ENCODE measurements around the gene CCDC201. TPM values are rescaled to one million over a fixed set of nuclear protein-coding genes. Genes with fewer than 3 reads are reported as not detected.

Gene CCDC201
- total RNA-seq, 1 experiment from 2014 or later = not detected

DNA sequence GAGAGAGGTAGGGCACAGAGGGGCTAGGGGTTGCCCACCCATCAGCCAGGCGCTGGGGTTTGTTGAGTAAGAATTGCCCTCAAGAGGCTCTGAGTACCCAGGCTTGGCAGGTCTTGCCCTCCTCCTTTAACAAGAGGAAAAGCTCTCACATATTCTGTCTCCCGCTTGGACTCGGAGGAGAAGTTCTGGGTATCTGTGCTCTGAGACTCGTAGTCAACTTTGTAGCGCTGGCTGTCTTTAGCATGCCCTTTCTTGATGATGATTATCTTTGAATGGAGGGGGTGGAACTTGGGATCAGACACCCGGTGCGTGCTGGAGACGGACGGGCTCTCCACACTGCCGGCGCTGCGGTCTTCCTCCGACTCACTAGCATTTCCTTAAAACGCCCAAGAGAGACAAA, 44.2 kb upstream of the CCDC201 start:
- no peaks in the 10 kb centered on the region for H3K9me3 ChIP-seq (ENCODE audit: low read length)
- H3K27me3 ChIP-seq (ENCODE audit: low read length) = no peaks in the 10 kb centered on the region
- no peaks in the 10 kb centered on the region for H3K36me3 ChIP-seq (ENCODE audit: insufficient read depth, low read length)
- H3K79me2 ChIP-seq (ENCODE audit: low read length) = no peaks in the 10 kb centered on the region
- no peak overlapping the region for H2AFZ ChIP-seq (ENCODE audit: low read length)
- no peak overlapping the region for H3K4me2 ChIP-seq (ENCODE audit: low read depth, low read length, poor library complexity, severe bottlenecking)
- H3K9ac ChIP-seq (ENCODE audit: low read length) = no peak overlapping the region
- DNase-seq = no peak
- H3K9me2 ChIP-seq (replicated peaks; ENCODE audit: insufficient read depth, low read length) = no peaks in the 10 kb centered on the region
- H3K4me3 ChIP-seq (ENCODE audit: low read length) = no peak overlapping the region
- no peak overlapping the region for H3K27ac ChIP-seq (ENCODE audit: low read length)
- no peaks in the 10 kb centered on the region for H3K4me1 ChIP-seq (ENCODE audit: low read length)
- H4K20me1 ChIP-seq (ENCODE audit: insufficient read depth, low read depth, low read length) = no peaks in the 10 kb centered on the region

DNA sequence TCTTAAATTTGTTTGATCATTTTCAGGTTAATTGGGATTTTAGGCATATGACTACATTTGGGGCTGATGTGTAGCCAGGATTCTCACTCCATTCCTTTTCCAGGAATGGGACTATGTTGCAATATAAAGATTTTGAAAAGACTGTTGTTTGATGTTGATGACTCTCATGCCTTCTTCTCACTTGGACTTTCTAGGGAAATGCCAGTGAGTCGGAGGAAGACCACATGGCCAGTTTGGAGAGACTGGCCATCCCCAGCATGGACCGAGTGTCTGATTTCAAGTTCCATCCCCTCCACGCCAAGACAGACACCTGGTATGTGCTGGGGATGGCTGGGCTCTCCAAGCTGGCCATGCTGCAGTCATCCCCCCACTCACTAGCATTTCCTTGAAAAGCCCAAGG, 42.7 kb upstream of the CCDC201 start:
- H3K9me3 ChIP-seq (ENCODE audit: low read length) = no peaks in the 10 kb centered on the region
- H4K20me1 ChIP-seq (ENCODE audit: insufficient read depth, low read depth, low read length) = no peaks in the 10 kb centered on the region
- H2AFZ ChIP-seq (ENCODE audit: low read length) = no peak overlapping the region
- H3K4me3 ChIP-seq (ENCODE audit: low read length) = no peak overlapping the region
- H3K27me3 ChIP-seq (ENCODE audit: low read length) = no peaks in the 10 kb centered on the region
- no peak overlapping the region for H3K4me2 ChIP-seq (ENCODE audit: low read depth, low read length, poor library complexity, severe bottlenecking)
- no peak overlapping the region for H3K9ac ChIP-seq (ENCODE audit: low read length)
- no peaks in the 10 kb centered on the region for H3K4me1 ChIP-seq (ENCODE audit: low read length)
- no peaks in the 10 kb centered on the region for H3K9me2 ChIP-seq (replicated peaks; ENCODE audit: insufficient read depth, low read length)
- no peaks in the 10 kb centered on the region for H3K36me3 ChIP-seq (ENCODE audit: insufficient read depth, low read length)
- no peak for DNase-seq
- H3K79me2 ChIP-seq (ENCODE audit: low read length) = no peaks in the 10 kb centered on the region
- no peak overlapping the region for H3K27ac ChIP-seq (ENCODE audit: low read length)

DNA sequence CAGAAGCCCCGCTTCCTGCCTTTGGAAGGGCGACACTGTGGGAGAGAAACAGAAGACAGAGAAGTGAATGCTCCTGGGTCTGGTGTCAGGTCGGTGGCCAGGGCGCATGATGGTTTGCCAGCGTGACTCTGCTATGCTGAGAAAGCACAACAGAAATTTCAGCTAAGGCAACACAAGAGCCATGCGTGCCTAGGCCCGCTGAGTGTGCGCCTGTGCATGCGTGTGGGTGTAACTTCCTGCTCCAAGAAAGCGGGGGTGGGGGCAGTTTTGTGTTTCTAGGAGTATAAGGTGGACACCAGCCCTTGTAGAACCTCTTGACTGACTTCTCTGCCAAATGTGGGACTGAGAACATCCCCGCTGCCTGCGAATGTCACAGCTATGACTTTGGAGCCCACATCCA, 42.0 kb upstream of the CCDC201 start:
- Histone ChIP-seq H3K9ac (ENCODE audit: low read length) (no peak overlapping the region), H3K4me2 (ENCODE audit: low read depth, low read length, poor library complexity, severe bottlenecking) (no peak overlapping the region), H2AFZ (ENCODE audit: low read length) (no peak overlapping the region), H3K36me3 (ENCODE audit: insufficient read depth, low read length) (no peaks in the 10 kb centered on the region), H3K9me2 (replicated peaks; ENCODE audit: insufficient read depth, low read length) (no peaks in the 10 kb centered on the region), H3K9me3 (ENCODE audit: low read length) (no peaks in the 10 kb centered on the region), H3K27ac (ENCODE audit: low read length) (no peak overlapping the region), H3K79me2 (ENCODE audit: low read length) (no peaks in the 10 kb centered on the region), H4K20me1 (ENCODE audit: insufficient read depth, low read depth, low read length) (no peaks in the 10 kb centered on the region), H3K4me1 (ENCODE audit: low read length) (no peaks in the 10 kb centered on the region), H3K27me3 (ENCODE audit: low read length) (no peaks in the 10 kb centered on the region), H3K4me3 (ENCODE audit: low read length) (no peak overlapping the region)
- no peak for DNase-seq

DNA sequence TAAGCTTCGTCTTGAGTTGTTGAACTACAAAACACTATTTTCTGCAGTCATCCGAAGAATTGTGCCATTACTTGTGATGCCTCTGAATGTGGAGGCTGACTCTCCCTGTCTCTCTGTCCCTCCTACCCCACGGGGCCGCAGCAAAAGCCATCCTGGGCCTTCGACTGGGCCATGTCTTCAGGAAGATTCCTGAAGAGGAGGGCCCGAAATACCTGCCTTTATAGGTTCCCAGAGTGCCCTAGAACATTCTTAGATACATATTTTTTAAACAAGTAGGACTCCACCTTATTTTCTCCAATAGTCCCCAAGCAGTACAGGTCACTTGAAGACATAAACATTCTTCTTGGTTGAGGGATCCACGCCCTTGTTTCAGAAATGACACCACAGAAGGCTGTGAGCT, 40.1 kb upstream of the CCDC201 start:
- no peak overlapping the region for H2AFZ ChIP-seq (ENCODE audit: low read length)
- no peaks in the 10 kb centered on the region for H3K27me3 ChIP-seq (ENCODE audit: low read length)
- H3K79me2 ChIP-seq (ENCODE audit: low read length) = no peaks in the 10 kb centered on the region
- no peak overlapping the region for H3K9ac ChIP-seq (ENCODE audit: low read length)
- H3K27ac ChIP-seq (ENCODE audit: low read length) = no peak overlapping the region
- no peaks in the 10 kb centered on the region for H3K36me3 ChIP-seq (ENCODE audit: insufficient read depth, low read length)
- no peaks in the 10 kb centered on the region for H3K9me2 ChIP-seq (replicated peaks; ENCODE audit: insufficient read depth, low read length)
- H3K4me1 ChIP-seq (ENCODE audit: low read length) = no peaks in the 10 kb centered on the region
- H4K20me1 ChIP-seq (ENCODE audit: insufficient read depth, low read depth, low read length) = no peaks in the 10 kb centered on the region
- no peak overlapping the region for H3K4me2 ChIP-seq (ENCODE audit: low read depth, low read length, poor library complexity, severe bottlenecking)
- no peaks in the 10 kb centered on the region for H3K9me3 ChIP-seq (ENCODE audit: low read length)
- no peak for DNase-seq
- H3K4me3 ChIP-seq (ENCODE audit: low read length) = no peak overlapping the region

DNA sequence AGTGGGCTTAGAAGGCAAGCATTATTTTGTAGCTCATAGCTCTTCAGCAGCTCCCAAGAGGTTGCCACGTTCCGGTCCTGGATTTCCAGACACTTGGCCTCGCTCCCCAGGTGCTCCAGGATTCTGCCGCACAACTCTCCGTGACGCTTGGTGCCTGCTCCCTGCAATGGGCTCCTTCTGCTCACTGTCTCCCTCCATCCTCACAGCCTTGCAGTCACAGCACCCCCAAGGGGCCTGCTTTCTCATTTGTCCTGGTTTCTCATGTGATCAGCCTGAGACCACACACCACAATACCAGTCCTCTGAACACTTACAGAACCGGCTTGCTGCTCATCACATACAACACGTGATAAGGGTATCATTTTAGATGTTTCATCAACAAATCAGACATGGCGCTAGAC, 38.4 kb upstream of the CCDC201 start:
- no peak overlapping the region for H3K9ac ChIP-seq (ENCODE audit: low read length)
- H4K20me1 ChIP-seq (ENCODE audit: insufficient read depth, low read depth, low read length) = no peaks in the 10 kb centered on the region
- no peak for DNase-seq
- no peak overlapping the region for H3K4me2 ChIP-seq (ENCODE audit: low read depth, low read length, poor library complexity, severe bottlenecking)
- no peak overlapping the region for H3K27ac ChIP-seq (ENCODE audit: low read length)
- no peak overlapping the region for H2AFZ ChIP-seq (ENCODE audit: low read length)
- no peaks in the 10 kb centered on the region for H3K79me2 ChIP-seq (ENCODE audit: low read length)
- H3K36me3 ChIP-seq (ENCODE audit: insufficient read depth, low read length) = no peaks in the 10 kb centered on the region
- no peaks in the 10 kb centered on the region for H3K9me3 ChIP-seq (ENCODE audit: low read length)
- no peaks in the 10 kb centered on the region for H3K9me2 ChIP-seq (replicated peaks; ENCODE audit: insufficient read depth, low read length)
- H3K4me1 ChIP-seq (ENCODE audit: low read length) = no peaks in the 10 kb centered on the region
- no peaks in the 10 kb centered on the region for H3K27me3 ChIP-seq (ENCODE audit: low read length)
- no peak overlapping the region for H3K4me3 ChIP-seq (ENCODE audit: low read length)

DNA sequence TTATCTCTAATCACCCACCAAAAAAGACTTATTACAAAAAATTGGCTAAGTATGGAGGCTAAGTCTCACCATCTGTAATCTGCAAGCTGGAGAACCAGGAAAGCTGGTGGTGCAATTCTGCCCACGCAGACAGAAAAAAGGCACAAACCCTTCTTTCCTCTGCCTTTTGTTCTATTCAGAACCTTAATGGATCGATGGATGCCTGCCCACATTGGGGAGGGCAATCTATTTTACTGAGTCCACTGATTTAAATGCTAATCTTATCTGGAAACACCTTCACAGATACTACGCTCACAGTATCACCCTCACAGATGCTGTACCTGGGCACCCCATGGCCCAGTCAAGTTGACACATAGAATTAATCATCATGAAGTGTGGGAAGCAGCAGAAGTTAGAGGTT, 38.0 kb upstream of the CCDC201 start:
- no peaks in the 10 kb centered on the region for H3K9me3 ChIP-seq (ENCODE audit: low read length)
- no peak overlapping the region for H3K4me3 ChIP-seq (ENCODE audit: low read length)
- no peaks in the 10 kb centered on the region for H3K4me1 ChIP-seq (ENCODE audit: low read length)
- H3K9ac ChIP-seq (ENCODE audit: low read length) = no peak overlapping the region
- DNase-seq = no peak
- no peak overlapping the region for H3K4me2 ChIP-seq (ENCODE audit: low read depth, low read length, poor library complexity, severe bottlenecking)
- H3K9me2 ChIP-seq (replicated peaks; ENCODE audit: insufficient read depth, low read length) = no peaks in the 10 kb centered on the region
- no peaks in the 10 kb centered on the region for H3K36me3 ChIP-seq (ENCODE audit: insufficient read depth, low read length)
- H3K27me3 ChIP-seq (ENCODE audit: low read length) = no peaks in the 10 kb centered on the region
- H3K27ac ChIP-seq (ENCODE audit: low read length) = no peak overlapping the region
- no peak overlapping the region for H2AFZ ChIP-seq (ENCODE audit: low read length)
- H3K79me2 ChIP-seq (ENCODE audit: low read length) = no peaks in the 10 kb centered on the region
- H4K20me1 ChIP-seq (ENCODE audit: insufficient read depth, low read depth, low read length) = no peaks in the 10 kb centered on the region

DNA sequence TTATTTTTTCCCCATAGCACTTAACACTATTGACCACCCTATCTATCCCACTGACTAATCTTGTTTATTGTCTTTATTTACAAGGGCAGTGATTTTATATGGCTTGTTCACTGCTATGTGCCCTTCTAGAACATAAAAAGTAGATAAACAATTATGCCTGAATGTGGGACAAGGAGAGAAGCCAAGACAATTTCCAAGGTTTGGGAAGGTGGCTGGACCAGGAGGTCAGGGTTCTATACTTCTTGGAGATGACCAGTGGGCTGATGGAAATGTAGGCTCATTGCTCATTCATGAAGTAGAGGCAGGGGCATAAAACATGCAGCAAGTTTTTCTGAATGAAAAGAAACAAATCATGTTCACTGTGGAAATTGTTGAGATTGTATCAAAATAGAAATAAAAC, 36.7 kb upstream of the CCDC201 start:
- Histone ChIP-seq H2AFZ (ENCODE audit: low read length) (no peak overlapping the region), H3K9me2 (replicated peaks; ENCODE audit: insufficient read depth, low read length) (no peaks in the 10 kb centered on the region), H3K4me1 (ENCODE audit: low read length) (no peaks in the 10 kb centered on the region), H3K4me2 (ENCODE audit: low read depth, low read length, poor library complexity, severe bottlenecking) (no peak overlapping the region), H3K4me3 (ENCODE audit: low read length) (no peak overlapping the region), H4K20me1 (ENCODE audit: insufficient read depth, low read depth, low read length) (no peaks in the 10 kb centered on the region), H3K9ac (ENCODE audit: low read length) (no peak overlapping the region), H3K36me3 (ENCODE audit: insufficient read depth, low read length) (no peaks in the 10 kb centered on the region), H3K9me3 (ENCODE audit: low read length) (no peaks in the 10 kb centered on the region), H3K27ac (ENCODE audit: low read length) (no peak overlapping the region), H3K79me2 (ENCODE audit: low read length) (no peaks in the 10 kb centered on the region), H3K27me3 (ENCODE audit: low read length) (no peaks in the 10 kb centered on the region)
- DNase-seq = no peak

DNA sequence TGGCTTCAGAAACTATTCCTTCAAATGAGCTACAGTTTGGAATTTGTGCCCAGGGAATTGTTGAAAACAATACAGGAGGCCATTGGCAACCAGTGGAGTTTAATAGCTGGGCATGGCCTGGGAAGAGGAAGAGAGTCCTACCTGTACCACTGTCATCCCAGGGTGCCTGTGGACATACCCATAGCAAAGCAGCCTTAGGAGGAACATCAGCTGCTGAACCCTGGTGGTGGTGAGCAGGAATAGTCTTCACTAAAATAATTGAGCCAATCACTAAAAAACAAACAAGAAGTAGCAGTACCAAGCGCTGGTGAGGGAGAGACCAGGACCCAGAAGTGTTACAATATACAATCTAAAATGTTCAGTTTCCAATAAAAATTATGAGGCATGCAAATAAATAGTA, 29.9 kb upstream of the CCDC201 start:
- Histone ChIP-seq H4K20me1 (ENCODE audit: insufficient read depth, low read depth, low read length) (no peaks in the 10 kb centered on the region), H3K27ac (ENCODE audit: low read length) (no peak overlapping the region)

DNA sequence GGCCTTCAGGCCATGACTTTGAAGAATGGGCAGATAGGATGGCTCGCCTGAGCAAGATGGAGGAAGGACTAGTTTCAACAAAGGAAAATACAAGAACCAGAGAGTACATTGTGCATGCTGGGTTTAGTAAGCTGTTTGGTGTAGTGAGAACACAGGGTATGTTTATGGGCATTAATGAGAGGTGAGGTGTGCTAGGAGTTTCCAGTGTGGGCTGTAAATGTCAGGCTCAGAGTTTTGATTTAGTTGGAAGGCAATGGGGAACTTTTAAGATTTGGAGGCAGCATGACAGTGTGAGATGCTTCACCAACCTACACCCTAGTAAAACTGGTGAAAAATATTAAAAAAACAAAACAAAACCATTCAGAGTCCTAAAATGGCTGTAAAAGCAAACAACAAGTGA, 28.7 kb upstream of the CCDC201 start:
- H3K9me3 ChIP-seq (ENCODE audit: low read length) = no peaks in the 10 kb centered on the region
- no peaks in the 10 kb centered on the region for H3K36me3 ChIP-seq (ENCODE audit: insufficient read depth, low read length)
- no peak overlapping the region for H3K4me2 ChIP-seq (ENCODE audit: low read depth, low read length, poor library complexity, severe bottlenecking)
- no peak overlapping the region for H3K27ac ChIP-seq (ENCODE audit: low read length)
- no peaks in the 10 kb centered on the region for H4K20me1 ChIP-seq (ENCODE audit: insufficient read depth, low read depth, low read length)
- H3K9me2 ChIP-seq (replicated peaks; ENCODE audit: insufficient read depth, low read length) = no peaks in the 10 kb centered on the region
- H3K9ac ChIP-seq (ENCODE audit: low read length) = no peak overlapping the region
- no peaks in the 10 kb centered on the region; the same call in 1 of the 2 replicates for H3K27me3 ChIP-seq (ENCODE audit: low read length)
- no peaks in the 10 kb centered on the region for H3K79me2 ChIP-seq (ENCODE audit: low read length)
- no peak overlapping the region for H3K4me3 ChIP-seq (ENCODE audit: low read length)
- H2AFZ ChIP-seq (ENCODE audit: low read length) = no peak overlapping the region
- no peak for DNase-seq
- H3K4me1 ChIP-seq (ENCODE audit: low read length) = no peaks in the 10 kb centered on the region

More for the DNA sequence above, 29.9 kb upstream of the CCDC201 start:
- no peaks in the 10 kb centered on the region for H3K36me3 ChIP-seq (ENCODE audit: insufficient read depth, low read length)
- no peaks in the 10 kb centered on the region for H3K4me1 ChIP-seq (ENCODE audit: low read length)
- H3K4me2 ChIP-seq (ENCODE audit: low read depth, low read length, poor library complexity, severe bottlenecking) = no peak overlapping the region
- no peaks in the 10 kb centered on the region for H3K79me2 ChIP-seq (ENCODE audit: low read length)
- H2AFZ ChIP-seq (ENCODE audit: low read length) = no peak overlapping the region
- no peak overlapping the region for H3K9ac ChIP-seq (ENCODE audit: low read length)
- H3K9me2 ChIP-seq (replicated peaks; ENCODE audit: insufficient read depth, low read length) = no peaks in the 10 kb centered on the region
- no peak overlapping the region for H3K4me3 ChIP-seq (ENCODE audit: low read length)
- H3K27me3 ChIP-seq (ENCODE audit: low read length) = no peaks in the 10 kb centered on the region; the same call in 1 of the 2 replicates
- H3K9me3 ChIP-seq (ENCODE audit: low read length) = no peaks in the 10 kb centered on the region
- no peak for DNase-seq
